ENCODE data around the gene IL1A.
"Not testable (repeated sequence)": the region's sequence is repeated elsewhere in the genome, so short reads cannot be mapped to it uniquely, and the experiment has no call there.

The IL1A gene

GRCh38 chr2:112784199-112785189 lies at the start of gene IL1A:
Gene IL1A (minus strand): TSS chr2:112784493. CDS start chr2:112783770, 723 bp downstream.
- no peak for DNase-seq

- no peak for DNase-seq
Observed at GRCh38 chr2:112833976-112834375, 49.7 kb upstream of the IL1A start.

- DNase-seq: not testable (repeated sequence)
Observed at GRCh38 chr2:112833639-112833931, 49.3 kb upstream of the IL1A start.

DNA sequence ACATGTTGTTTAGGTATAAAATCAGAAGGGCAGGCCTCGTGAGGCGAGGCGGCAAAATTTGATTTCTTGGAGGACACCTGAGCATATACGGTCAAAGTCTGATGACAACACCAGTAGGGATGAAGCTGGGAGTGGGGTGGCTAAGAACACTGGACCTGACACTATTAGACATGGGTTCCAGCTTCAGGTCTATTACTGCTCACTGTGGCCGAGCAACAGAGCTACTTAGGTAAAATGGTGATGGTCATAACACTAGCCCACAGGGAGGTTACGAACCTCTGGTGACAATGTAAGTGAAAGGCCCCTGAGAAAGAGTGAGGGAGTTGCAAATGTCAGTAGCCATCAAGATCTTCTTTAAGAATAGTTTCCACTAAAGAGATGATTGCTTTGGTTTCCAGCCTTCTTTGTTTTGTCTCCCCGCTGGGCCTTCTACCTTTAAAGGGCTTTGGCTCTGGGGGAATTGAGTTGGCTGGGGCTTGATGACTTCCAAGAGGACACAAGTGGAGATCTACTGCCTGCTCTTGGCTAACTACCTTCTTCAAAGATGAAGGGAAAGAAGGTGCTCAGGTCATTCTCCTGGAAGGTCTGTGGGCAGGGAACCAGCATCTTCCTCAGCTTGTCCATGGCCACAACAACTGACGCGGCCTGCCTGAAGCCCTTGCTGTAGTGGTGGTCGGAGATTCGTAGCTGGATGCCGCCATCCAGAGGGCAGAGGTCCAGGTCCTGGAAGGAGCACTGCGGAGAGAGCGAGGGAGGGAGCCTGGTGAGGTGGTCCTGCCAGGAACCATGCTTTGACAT lies 48.7 kb upstream of the IL1A start:
- no peak for DNase-seq

DNA sequence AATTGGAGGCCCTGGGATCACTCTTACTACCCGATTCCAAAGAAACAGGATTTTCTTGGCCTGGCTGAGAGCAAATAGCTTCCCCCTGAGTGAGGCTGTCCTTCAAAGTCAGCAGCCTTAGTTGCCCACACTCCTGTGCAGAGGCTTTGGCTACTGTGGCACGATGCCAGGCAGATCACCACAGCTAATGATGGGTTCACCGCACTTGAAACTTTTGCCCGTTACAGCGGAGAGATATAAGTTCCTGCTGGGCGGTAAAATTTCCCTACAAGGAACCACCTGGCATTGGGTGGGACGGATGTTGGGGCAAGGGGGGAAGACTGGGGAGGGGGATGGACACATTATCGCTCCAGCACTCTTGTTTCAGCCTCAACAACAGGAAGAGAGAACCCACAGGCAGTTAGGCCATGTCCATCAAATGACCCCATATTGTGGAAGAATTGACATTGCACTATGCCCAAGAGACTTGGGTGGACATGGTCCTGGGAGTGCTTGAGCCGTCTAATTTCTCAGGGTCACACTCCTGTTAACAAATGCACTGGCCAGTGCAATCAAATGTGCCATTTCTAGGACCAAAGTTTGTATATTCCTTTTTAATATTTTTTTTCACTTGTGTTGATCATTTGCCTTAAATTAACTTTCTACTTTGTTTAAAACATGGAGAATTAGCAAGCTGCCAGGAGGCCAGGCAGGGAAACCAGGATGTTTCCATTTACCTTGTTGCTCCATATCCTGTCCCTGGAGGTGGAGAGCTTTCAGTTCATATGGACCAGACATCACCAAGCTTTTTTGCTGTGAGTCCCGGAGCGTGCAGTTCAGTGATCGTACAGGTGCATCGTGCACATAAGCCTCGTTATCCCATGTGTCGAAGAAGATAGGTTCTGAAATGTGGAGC lies 47.9 kb upstream of the IL1A start:
- DNase-seq: no peak

DNA sequence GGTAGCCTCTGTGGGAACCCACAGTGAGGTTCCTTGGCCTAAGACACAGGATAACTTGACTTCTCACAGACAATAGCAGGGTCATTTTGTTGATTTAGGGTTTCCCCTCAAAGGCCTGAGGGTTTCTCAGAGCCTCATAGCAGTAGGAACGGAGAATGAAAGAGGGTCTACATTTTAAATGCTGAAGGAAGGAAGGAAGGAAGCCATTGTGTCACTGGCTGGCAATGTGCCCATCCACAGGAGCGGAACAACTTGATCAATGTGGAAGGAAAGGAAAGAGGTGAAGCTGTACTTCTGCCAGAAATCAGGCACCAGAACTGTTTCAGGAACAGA lies 47.2 kb upstream of the IL1A start:
- no peak for DNase-seq

- DNase-seq: no peak
Observed at GRCh38 chr2:112830682-112831512, 46.6 kb upstream of the IL1A start.

DNA sequence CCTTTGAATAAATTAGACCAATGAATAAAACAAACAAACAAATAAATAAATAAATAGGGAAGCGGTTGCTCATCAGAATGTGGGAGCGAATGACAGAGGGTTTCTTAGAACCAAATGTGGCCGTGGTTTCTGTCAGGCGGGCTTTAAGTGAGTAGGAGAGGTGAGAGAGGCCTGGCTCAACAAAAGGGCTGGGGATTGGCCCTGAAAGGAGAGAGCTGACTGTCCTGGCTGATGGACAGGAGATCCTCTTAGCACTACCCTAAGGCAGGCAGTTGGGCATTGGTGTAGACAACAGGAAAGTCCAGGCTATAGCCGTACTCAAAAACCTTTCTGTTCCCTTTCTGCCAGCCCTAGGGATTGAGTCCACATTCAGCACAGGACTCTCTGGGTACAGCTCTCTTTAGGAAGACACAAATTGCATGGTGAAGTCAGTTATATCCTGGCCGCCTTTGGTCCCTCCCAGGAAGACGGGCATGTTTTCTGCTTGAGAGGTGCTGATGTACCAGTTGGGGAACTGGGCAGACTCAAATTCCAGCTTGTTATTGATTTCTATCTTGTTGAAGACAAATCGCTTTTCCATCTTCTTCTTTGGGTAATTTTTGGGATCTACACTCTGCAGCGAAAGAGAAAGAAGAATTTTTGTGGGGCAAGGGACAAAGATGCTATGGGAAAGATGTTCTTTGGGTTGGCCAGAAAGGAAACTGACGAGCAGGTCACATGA lies 45.8 kb upstream of the IL1A start:
- DNase-seq: no peak

DNA sequence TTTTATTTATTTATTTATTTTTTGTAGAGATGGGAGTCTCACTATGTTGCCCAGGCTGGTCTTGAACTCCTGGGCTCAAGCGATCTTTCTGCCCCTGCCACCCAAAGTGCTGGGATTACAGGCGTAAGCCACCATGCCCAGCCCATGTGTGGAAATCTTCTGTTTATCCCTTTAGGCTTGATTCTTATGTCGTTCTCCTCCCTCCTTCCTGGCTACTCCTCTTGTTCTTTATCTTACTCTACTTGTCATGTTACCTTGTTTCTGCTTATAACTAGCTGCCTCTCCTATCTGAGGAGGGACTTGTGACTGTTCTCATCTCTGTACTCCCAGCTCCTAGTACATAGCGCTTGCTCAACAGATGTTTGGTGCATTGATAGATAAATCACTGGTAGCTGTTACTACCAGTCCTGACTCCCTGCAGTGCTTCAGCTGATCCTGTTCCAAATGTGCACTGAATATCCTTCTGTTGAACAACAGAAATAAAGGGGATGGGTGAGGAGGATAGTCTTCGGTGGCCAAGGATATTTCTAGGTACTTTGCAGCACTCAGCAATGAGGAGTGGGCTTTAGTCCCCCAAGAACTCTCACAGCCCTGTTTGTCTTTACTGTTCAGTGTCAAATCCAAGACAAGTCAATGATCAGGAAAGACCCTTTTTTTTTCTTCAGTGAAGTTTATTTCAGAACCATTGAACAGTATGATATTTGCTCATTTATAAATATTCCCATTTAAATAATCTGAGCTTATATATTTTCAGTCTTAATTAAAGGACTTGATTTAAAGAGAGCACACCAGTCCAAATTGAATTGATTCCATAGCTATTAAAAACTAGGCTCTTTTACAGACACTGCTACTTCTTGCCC lies 45.0 kb upstream of the IL1A start:
- no peak for DNase-seq

GRCh38 chr2:112828251-112828691 lies 44.0 kb upstream of the IL1A start:
- DNase-seq: no peak

- DNase-seq: no peak
Observed at GRCh38 chr2:112827604-112828185, 43.4 kb upstream of the IL1A start.

GRCh38 chr2:112827009-112827408 lies 42.7 kb upstream of the IL1A start:
- no peak for DNase-seq

- no peak for DNase-seq
Observed at GRCh38 chr2:112825706-112826105, 41.4 kb upstream of the IL1A start.

DNA sequence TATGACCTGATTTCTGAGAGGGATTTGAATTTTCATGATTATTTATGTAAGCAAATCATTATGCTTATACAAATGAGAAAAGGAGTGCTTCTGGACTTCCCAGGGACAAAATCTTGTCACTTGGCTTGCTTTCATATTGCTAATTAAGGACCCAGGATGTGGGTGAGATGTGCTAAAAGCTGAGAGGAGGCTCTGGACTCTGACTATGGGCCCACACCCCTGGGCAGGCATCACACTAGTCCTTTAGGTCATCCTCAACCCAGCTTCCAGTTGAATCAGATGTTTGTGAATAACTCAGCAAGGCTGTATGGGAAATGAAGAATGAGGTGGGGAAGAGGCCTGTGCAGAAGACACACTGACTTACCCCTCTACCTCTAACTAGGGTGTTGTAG lies 40.4 kb upstream of the IL1A start:
- no peak for DNase-seq

GRCh38 chr2:112821682-112822081 lies 37.4 kb upstream of the IL1A start:
- peak in 1 of 2 donors; percentile 19 for DNase-seq

DNA sequence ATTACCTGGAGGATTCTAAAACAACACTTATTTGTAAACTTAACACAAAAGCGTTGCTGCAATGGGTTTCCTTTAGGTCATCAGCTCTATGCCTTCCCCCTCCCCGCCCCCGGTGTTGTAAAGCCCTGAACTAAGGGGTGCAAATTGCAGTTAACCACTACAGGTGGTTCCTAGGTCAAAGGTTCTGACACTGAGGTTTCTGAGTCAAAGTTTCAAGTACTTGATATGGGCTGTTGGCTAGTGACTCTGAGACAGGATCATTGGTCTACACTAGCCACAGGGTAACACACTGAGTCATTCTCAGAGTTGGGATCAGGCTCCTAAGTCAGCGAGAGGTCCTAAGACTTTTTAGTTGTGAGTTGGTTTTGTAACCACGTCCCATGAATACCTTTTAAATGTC lies 36.8 kb upstream of the IL1A start:
- peak; percentile 41 to 58 for DNase-seq

DNA sequence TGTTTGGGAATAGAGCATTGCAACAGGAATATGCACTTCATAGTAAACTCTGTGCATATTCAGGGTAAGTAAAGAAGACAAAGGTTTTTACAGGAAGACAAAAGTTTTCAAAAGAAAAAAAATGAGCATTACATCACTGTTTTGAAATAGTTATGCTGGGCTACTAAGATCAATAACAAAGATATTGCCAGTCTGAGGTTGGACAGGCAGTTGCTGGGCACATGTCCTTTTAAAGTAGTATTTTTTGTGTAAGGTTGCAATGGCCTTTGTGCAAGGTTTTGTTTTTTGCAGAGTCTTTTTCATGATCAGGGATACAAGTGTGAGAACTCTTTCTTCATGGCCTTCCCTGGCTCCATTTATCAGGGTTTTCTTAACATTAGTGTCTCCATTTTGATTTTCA lies 36.0 kb upstream of the IL1A start:
- no peak for DNase-seq

DNA sequence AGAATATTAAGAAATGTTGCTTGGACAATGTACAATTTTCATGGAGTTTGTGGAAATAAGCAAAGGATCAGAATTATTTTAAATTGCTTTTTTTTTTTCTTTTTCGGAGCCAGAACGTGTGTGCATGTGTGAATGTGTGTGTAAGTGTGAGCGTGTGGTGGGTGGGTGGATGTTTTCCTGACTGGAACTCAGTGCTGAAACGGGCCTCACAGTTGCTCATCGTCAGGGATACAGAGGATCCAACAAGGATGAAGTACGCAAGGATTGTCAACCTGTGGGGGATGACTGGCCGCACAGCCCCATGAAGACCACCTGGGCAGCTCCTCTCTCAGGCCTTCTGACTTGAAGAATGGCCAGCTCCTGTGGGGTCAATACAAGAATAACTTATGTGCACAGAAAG lies 34.8 kb upstream of the IL1A start:
- no peak for DNase-seq

- DNase-seq: no peak
Observed at GRCh38 chr2:112818094-112818902, 34.0 kb upstream of the IL1A start.
